ENCODE measurements around the gene SYNE3. TPM values are rescaled to one million over a fixed set of nuclear protein-coding genes. Genes with fewer than 3 reads are reported as not detected.
A peak's percentile ranks its signal among the peaks of the same experiment; 100 is the strongest.

Gene SYNE3, protein sequence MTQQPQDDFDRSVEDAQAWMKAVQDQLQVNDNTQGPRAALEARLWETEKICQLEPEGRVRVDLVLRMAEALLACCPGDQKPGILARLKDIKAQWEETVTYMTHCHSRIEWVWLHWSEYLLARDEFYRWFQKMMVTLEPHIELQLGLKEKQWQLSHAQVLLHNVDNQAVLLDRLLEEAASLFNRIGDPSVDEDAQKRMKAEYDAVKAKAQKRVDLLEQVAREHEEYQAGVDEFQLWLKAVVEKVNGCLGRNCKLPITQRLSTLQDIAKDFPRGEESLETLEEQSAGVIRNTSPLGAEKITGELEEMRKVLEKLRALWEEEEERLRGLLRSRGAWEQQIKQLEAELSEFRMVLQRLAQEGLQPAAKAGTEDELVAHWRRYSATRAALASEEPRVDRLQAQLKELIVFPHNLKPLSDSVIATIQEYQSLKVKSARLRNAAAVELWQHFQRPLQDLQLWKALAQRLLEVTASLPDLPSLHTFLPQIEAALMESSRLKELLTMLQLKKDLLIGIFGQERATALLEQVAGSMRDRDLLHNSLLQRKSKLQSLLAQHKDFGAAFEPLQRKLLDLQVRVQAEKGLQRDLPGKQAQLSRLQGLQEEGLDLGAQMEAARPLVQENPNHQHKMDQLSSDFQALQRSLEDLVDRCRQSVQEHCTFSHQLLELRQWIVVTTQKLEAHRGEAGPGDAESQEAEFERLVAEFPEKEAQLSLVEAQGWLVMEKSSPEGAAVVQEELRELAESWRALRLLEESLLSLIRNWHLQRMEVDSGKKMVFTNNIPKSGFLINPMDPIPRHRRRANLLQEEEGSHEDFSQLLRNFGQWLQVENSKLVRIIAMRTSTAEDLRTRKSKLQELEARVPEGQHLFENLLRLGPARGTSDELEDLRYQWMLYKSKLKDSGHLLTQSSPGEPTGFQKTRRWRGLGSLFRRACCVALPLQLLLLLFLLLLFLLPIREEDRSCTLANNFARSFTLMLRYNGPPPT
- 27.0 TPM for total RNA-seq

DNA sequence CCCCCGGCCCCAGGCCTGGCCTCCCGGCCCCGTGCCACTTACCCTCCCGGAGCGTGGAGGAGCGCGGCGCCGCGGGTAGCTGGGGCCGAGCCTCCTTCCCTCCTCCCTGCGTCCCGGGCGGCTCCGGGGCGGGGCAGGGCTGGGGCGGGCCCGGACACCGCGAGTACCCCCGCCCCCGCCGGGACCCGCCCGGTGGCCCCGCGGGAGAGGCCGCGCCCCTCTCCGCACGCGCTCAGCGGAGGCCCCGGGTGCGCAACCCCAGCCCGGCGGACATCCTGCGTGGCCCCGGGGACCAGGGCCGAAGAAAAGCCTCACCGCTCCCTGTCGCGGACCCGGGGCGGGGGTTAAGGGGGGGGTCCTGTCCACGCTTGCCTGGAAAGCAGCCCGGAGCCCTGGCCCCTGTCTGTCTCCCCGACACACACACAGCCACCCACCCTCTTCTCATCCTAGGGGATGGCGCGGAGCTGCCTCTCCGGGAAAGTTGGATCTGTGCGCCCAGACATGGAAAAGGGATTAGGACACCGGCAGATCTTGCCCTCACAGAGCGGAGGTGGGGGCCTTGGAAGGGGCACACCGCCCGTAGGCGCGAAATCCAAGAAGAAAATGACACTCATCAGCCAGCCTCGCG is at the start of gene SYNE3:
Gene SYNE3 (minus strand): TSS at position 97 of the 628 bp plus-strand sequence. CDS start 40,829 bp downstream, outside the sequence.
- TF ChIP-seq POLR2AphosphoS5 (IDR thresholded peaks at IDR 0.05; ENCODE audit: insufficient read depth in 1 of 2, low read depth in 1 of 2), result no peak
- TF ChIP-seq POLR2A (IDR thresholded peaks at IDR 0.05), result peak in 1 of 2 donors; percentile 35
- no peaks in the 10 kb centered on the region for H3K36me3 ChIP-seq
- H3K9me3 ChIP-seq, result no peaks in the 10 kb centered on the region
- intact Hi-C loops (cut with DNase I), result no loop called here
- H3K27me3 ChIP-seq, result no peaks in the 10 kb centered on the region
- peak in 1 of 2 donors; percentile 85 for DNase-seq (ENCODE audit: extremely low spot score in 2 of 2)
- H3K27ac ChIP-seq, result peak within 1 kb of the TSS; percentile 94
- H3K4me1 ChIP-seq, result peaks cover 76% of the 10 kb centered on the region
- H3K4me3 ChIP-seq, result peak within 1 kb of the TSS; percentile 74 to 87

DNA sequence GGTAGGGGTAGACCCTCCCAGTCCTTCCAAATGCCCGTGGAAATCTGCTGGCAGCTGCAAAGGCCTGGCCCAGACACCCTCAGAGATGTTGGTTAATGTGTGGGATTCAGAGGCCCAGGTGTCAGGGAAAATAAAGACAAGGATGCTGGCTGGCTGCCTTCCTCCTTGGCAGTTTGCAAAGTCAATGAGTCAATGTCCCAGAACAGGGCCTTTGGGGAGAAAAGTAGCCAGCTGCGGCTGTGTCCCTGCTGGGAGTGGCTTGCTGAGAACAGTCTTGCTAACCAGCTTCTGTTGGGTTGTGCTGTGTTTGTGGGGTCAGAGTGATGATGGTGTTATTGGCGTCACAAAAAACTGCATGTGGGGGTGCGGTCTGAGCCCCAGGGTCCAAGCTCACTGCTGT is 47.6 kb upstream of the SYNE3 start:
- DNase-seq (ENCODE audit: extremely low spot score in 2 of 2), result no peak
- intact Hi-C loops (cut with DNase I), result no loop called here
- TF ChIP-seq POLR2A (IDR thresholded peaks at IDR 0.05) (no peak), POLR2AphosphoS5 (IDR thresholded peaks at IDR 0.05; ENCODE audit: insufficient read depth in 1 of 2, low read depth in 1 of 2) (no peak)
- TF ChIP-seq, protein P1, sequence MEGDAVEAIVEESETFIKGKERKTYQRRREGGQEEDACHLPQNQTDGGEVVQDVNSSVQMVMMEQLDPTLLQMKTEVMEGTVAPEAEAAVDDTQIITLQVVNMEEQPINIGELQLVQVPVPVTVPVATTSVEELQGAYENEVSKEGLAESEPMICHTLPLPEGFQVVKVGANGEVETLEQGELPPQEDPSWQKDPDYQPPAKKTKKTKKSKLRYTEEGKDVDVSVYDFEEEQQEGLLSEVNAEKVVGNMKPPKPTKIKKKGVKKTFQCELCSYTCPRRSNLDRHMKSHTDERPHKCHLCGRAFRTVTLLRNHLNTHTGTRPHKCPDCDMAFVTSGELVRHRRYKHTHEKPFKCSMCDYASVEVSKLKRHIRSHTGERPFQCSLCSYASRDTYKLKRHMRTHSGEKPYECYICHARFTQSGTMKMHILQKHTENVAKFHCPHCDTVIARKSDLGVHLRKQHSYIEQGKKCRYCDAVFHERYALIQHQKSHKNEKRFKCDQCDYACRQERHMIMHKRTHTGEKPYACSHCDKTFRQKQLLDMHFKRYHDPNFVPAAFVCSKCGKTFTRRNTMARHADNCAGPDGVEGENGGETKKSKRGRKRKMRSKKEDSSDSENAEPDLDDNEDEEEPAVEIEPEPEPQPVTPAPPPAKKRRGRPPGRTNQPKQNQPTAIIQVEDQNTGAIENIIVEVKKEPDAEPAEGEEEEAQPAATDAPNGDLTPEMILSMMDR (IDR thresholded peaks at IDR 0.05), result no peak
- no peaks in the 10 kb centered on the region for H3K27me3 ChIP-seq
- H3K36me3 ChIP-seq, result no peaks in the 10 kb centered on the region
- no peak overlapping the region for H3K4me3 ChIP-seq
- H3K27ac ChIP-seq, result no peak overlapping the region
- H3K9me3 ChIP-seq, result no peaks in the 10 kb centered on the region
- H3K4me1 ChIP-seq, result peaks cover 6% of the 10 kb centered on the region

DNA sequence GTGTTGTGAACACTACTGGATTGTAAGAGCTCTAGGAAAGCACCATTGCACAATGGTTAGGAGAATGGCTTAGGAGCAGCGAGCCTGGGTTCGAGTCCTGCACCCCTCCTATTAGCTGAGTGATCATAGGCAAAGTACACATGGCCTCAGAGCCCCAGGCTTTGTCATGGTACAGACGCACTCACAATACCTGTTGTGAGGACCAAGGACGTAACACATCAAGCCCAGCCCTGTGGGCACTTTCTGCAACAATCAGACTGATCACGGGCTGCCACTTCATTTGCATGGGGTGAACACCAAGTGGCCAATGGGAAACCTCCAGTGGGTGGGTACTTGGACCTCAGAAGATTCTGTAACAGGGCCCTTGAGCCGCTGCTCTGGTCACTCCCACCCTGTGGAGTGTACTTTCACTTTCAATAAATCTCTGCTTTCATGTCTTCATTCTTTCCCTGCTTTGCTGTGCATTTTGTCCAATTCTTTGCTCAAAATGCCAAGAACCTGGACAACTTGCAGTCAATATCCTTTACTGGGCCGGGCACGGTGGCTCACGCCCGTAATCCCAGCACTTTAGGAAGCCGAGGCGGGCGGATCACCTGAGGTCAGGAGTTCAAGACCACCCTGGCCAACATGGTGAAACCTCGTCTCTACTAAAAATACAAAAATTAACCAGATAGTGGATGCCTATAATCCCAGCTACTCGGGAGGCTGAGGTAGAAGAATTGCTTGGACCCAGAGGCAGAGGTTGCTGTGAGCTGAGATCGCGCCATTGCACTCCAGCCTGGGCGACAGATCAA is 46.6 kb upstream of the SYNE3 start:
- H3K4me3 ChIP-seq, result peak overlapping the region in 1 of 2 donors; percentile 22
- no peaks in the 10 kb centered on the region for H3K27me3 ChIP-seq
- intact Hi-C loops (cut with DNase I), result no loop called here
- H3K4me1 ChIP-seq, result peaks cover 6% of the 10 kb centered on the region
- DNase-seq (ENCODE audit: extremely low spot score in 2 of 2), result no peak
- H3K9me3 ChIP-seq, result no peaks in the 10 kb centered on the region
- H3K36me3 ChIP-seq, result no peaks in the 10 kb centered on the region
- no peak overlapping the region for H3K27ac ChIP-seq
- TF ChIP-seq POLR2AphosphoS5 (IDR thresholded peaks at IDR 0.05; ENCODE audit: insufficient read depth in 1 of 2, low read depth in 1 of 2) (no peak), POLR2A (IDR thresholded peaks at IDR 0.05) (no peak)
- TF ChIP-seq, protein P1 (IDR thresholded peaks at IDR 0.05), result no peak

DNA sequence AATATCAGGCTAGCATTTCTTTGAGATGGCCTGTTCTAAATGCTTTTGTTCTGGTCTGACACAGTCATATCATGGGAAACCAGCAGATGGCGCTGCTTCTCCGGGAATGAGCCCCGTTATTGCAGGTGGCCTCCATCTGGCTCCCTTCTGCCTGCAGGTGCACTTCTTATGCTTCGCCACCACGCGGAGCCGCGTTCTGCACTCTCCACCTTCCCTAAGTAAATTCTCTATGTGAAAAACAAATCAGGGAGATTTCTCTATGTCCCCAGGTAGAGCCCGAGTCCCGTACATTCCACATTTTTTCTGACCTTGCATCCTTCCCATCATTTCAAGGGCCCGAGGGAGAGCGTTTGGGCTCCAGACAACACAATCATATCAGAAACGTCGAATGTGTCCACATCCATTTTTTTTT is 44.6 kb upstream of the SYNE3 start:
- no peaks in the 10 kb centered on the region for H3K27me3 ChIP-seq
- no peak overlapping the region for H3K27ac ChIP-seq
- H3K4me3 ChIP-seq, result no peak overlapping the region
- no peak for DNase-seq (ENCODE audit: extremely low spot score in 2 of 2)
- no peaks in the 10 kb centered on the region for H3K36me3 ChIP-seq
- TF ChIP-seq POLR2A (IDR thresholded peaks at IDR 0.05), result no peak
- TF ChIP-seq, protein P1 (IDR thresholded peaks at IDR 0.05), result peak; percentile 88 to 96 (median 94)
- TF ChIP-seq POLR2AphosphoS5 (IDR thresholded peaks at IDR 0.05; ENCODE audit: insufficient read depth in 1 of 2, low read depth in 1 of 2), result peak in 1 of 2 donors; percentile 45
- peaks cover 6% of the 10 kb centered on the region for H3K4me1 ChIP-seq
- intact Hi-C loops (cut with DNase I), result no loop called here
- no peaks in the 10 kb centered on the region for H3K9me3 ChIP-seq

Measured in vagina (tissue), 2 donors.